Measurements from ENCODE around the gene ANKRD39. TPM values are rescaled to one million over a fixed set of nuclear protein-coding genes. Genes with fewer than 3 reads are reported as not detected.

Gene ANKRD39
- total RNA-seq, 6 donors from 2014 or later, result 7.1 to 13.6 (median 11.3) TPM

GRCh38 chr2:96802721-96803120, 55.1 kb downstream of the ANKRD39 start:
- WGBS, 2 donors, result 95 to 99% methylated on average over 7 of the region's 7 CpGs

DNA sequence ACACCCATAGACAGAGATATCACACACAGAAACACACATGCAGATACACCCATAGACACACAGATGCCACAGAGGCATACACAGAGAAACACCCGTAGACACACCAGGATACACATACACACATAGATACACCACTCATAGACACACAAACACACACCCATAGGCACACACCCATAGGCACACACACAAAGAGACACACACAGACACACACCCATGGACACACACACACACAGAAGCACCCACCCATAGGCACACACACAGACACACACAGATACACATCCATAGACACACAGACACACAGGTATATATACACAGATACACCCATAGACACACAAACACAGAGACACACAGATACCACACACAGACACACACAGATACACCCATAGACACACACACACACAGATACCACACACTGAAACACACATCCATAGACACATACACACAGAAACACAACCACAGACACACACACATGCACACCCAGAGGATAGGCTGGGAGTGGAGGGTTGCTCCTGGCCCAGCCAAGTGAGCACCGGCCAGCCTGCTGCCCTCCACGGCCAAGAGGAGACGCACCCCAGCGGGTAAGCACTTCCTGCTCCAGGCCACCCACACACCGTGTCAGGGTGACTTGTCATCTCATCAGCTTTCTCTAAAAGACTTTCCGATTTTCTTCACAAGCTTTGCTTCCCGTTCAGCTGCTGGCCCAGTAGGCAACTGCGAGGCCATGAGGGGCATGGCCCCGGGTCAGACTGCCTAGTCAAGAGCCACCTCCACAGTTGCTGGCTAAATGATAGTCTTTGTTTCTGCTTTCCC, 55.8 kb downstream of the ANKRD39 start:
- 77 to 80% methylated on average over 5 to 10 of the region's 10 CpGs for WGBS, 2 donors
- Histone ChIP-seq H3K9me3 (no peaks in the 10 kb centered on the region), H3K4me1 (peaks cover 7 to 17% (median 8%) of the 10 kb centered on the region in 4 donors), H3K27ac (no peak overlapping the region), H3K27me3 (no peaks in the 10 kb centered on the region), H3K36me3 (peaks cover 0 to 50% (median 23%) of the 10 kb centered on the region in 4 donors), H3K4me3 (no peak overlapping the region)
- TF ChIP-seq EP300 (IDR thresholded peaks at IDR 0.05) (no peak), POLR2AphosphoS5 (IDR thresholded peaks at IDR 0.05) (no peak), POLR2A (IDR thresholded peaks at IDR 0.05) (no peak)
- TF ChIP-seq, protein P1, sequence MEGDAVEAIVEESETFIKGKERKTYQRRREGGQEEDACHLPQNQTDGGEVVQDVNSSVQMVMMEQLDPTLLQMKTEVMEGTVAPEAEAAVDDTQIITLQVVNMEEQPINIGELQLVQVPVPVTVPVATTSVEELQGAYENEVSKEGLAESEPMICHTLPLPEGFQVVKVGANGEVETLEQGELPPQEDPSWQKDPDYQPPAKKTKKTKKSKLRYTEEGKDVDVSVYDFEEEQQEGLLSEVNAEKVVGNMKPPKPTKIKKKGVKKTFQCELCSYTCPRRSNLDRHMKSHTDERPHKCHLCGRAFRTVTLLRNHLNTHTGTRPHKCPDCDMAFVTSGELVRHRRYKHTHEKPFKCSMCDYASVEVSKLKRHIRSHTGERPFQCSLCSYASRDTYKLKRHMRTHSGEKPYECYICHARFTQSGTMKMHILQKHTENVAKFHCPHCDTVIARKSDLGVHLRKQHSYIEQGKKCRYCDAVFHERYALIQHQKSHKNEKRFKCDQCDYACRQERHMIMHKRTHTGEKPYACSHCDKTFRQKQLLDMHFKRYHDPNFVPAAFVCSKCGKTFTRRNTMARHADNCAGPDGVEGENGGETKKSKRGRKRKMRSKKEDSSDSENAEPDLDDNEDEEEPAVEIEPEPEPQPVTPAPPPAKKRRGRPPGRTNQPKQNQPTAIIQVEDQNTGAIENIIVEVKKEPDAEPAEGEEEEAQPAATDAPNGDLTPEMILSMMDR (IDR thresholded peaks at IDR 0.05), result no peak
- no peak for DNase-seq
- peak; percentile 24 to 44 for ATAC-seq (ENCODE audit: low FRiP score in 2 of 2)

More at GRCh38 chr2:96802721-96803120, 55.1 kb downstream of the ANKRD39 start:
- H3K9me3 ChIP-seq, result no peaks in the 10 kb centered on the region
- peaks cover 0 to 43% (median 17%) of the 10 kb centered on the region in 4 donors for H3K36me3 ChIP-seq
- TF ChIP-seq EP300 (IDR thresholded peaks at IDR 0.05) (no peak), POLR2AphosphoS5 (IDR thresholded peaks at IDR 0.05) (no peak), POLR2A (IDR thresholded peaks at IDR 0.05) (no peak)
- TF ChIP-seq, protein P1 (IDR thresholded peaks at IDR 0.05), result no peak
- no peaks in the 10 kb centered on the region for H3K27me3 ChIP-seq
- no peak overlapping the region for H3K27ac ChIP-seq
- ATAC-seq (ENCODE audit: low FRiP score in 2 of 2) (no peak), DNase-seq (no peak)
- peaks cover 7 to 19% (median 8%) of the 10 kb centered on the region in 4 donors for H3K4me1 ChIP-seq
- no peak overlapping the region for H3K4me3 ChIP-seq

DNA sequence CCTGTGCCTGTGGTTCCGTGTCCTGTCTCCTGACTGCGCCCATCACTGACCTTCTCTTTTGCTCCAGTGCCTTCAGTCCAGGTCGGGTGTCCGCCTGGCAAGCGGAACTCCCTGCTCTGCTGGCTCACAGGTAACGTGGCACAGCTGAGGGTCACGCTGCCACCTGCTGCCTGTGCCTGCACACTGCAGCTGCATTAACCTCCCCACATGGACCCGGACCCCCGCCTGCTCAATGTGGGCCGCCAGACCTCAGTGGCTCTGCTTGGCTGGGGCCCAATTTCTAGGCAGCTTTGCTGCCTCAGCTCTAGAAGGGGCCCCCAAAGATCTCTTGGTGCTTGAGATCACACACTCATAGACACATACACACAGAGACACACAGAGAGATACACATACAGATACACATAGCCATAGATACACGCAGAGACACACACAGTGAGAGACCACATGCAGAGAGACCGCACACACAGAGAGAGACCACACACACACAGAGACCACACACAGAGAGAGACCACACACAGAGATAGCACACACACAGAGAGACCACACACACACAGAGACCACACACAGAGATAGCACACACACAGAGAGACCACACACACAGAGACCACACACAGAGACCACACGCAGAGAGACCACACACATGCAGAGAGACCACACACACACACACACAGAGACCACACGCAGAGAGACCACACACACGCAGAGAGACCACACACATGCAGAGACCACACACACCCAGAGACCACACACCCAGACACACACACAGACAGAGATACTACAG, 56.6 kb downstream of the ANKRD39 start:
- H3K27me3 ChIP-seq, result no peaks in the 10 kb centered on the region
- 44 to 56% methylated on average over 12 to 15 of the region's 15 CpGs for WGBS, 2 donors
- H3K27ac ChIP-seq, result no peak overlapping the region
- H3K36me3 ChIP-seq, result peaks cover 0 to 53% (median 23%) of the 10 kb centered on the region in 4 donors
- H3K4me1 ChIP-seq, result peaks cover 7 to 9% (median 7%) of the 10 kb centered on the region in 4 donors
- H3K9me3 ChIP-seq, result no peaks in the 10 kb centered on the region
- TF ChIP-seq, protein P1 (IDR thresholded peaks at IDR 0.05), result peak; percentile 85 to 94 (median 90)
- no peak for TF ChIP-seq EP300 (IDR thresholded peaks at IDR 0.05)
- DNase-seq (peak; percentile 86 to 90), ATAC-seq (ENCODE audit: low FRiP score in 2 of 2) (peak; percentile 84 to 89)
- no peak overlapping the region for H3K4me3 ChIP-seq

- peak overlapping the region in 1 of 4 donors; percentile 18 for H3K27ac ChIP-seq
- ATAC-seq (ENCODE audit: low FRiP score in 2 of 2), result peak; percentile 28 to 57
Observed at GRCh38 chr2:96800061-96801004, 57.5 kb downstream of the ANKRD39 start.

More at GRCh38 chr2:96800061-96801004, 57.5 kb downstream of the ANKRD39 start:
- DNase-seq, result no peak
- H3K27me3 ChIP-seq, result no peaks in the 10 kb centered on the region
- no peaks in the 10 kb centered on the region for H3K9me3 ChIP-seq
- peaks cover 4 to 7% (median 6%) of the 10 kb centered on the region in 4 donors for H3K4me1 ChIP-seq
- no peak overlapping the region for H3K4me3 ChIP-seq
- TF ChIP-seq EP300 (IDR thresholded peaks at IDR 0.05) (no peak), POLR2A (IDR thresholded peaks at IDR 0.05) (no peak), POLR2AphosphoS5 (IDR thresholded peaks at IDR 0.05) (no peak)
- TF ChIP-seq, protein P1 (IDR thresholded peaks at IDR 0.05), result no peak
- peaks cover 0 to 53% (median 23%) of the 10 kb centered on the region in 4 donors for H3K36me3 ChIP-seq
- 84 to 87% methylated on average over 9 to 27 of the region's 27 CpGs for WGBS, 2 donors
